Heart left ventricle (tissue), 16 donors: ENCODE measurements around the gene DGCR6L. TPM values are rescaled to one million over a fixed set of nuclear protein-coding genes. Genes with fewer than 3 reads are reported as not detected.
"Not testable (repeated sequence)": the region's sequence is repeated elsewhere in the genome, so short reads cannot be mapped to it uniquely, and the experiment has no call there.

Experiments used
- ATAC-seq, 4 donors: fragments of 200-7000 bp; cut with Tn5 transposase; one replicate each; pipeline ENCODE4 v1.9.1; 2020 to 2022; ENCODE audit warnings: moderate library complexity in 4 of 4, mild to moderate bottlenecking in 3 of 4, moderate number of reproducible peaks in 1 of 4
- DNase-seq, 5 donors: peaks; one replicate each; pipeline ENCODE4 v3.0.0-alpha.2; 2020
- H3K27ac ChIP-seq, 12 donors: fragments of 200-600 bp; sonication (generic) in 4 of 12; one replicate each; pipeline versions ENCODE4 v1.5.0 to v1.8.0; 2016 to 2022; ENCODE audit warnings: mild to moderate bottlenecking in 2 of 12
- H3K27me3 ChIP-seq, 9 donors: fragments of 200-600 bp; sonication (generic) in 2 of 9; one replicate each; pipeline versions ENCODE4 v1.5.1 to v1.8.0; 2016 to 2022; ENCODE audit warnings: mild to moderate bottlenecking in 3 of 9
- H3K36me3 ChIP-seq, 9 donors: fragments of 200-600 bp; sonication (generic) in 2 of 9; one replicate each; pipeline versions ENCODE4 v1.5.0 to v1.8.0; 2018 to 2022; ENCODE audit warnings: mild to moderate bottlenecking in 2 of 9
- H3K4me1 ChIP-seq, 12 donors: fragments of 200-600 bp; sonication (generic) in 4 of 12; one replicate each; pipeline versions ENCODE4 v1.5.0 to v1.8.0; 2016 to 2022; ENCODE audit warnings: mild to moderate bottlenecking in 3 of 12
- H3K4me3 ChIP-seq, 12 donors: fragments of 200-600 bp; sonication (generic) in 4 of 12; one replicate each; pipeline versions ENCODE4 v1.5.0 to v1.8.0; 2017 to 2022; ENCODE audit warnings: mild to moderate bottlenecking in 9 of 12, moderate library complexity in 4 of 12
- H3K9me3 ChIP-seq, 12 donors: fragments of 200-600 bp; sonication (generic) in 4 of 12; one replicate each; pipeline versions ENCODE4 v1.5.0 to v1.8.0; 2016 to 2022; ENCODE audit warnings: mild to moderate bottlenecking in 1 of 12
- POLR2A ChIP-seq, 2 donors: fragments of 450-650 bp; IDR thresholded peaks; one replicate each; pipeline ENCODE4 v1.6.1; 2017; ENCODE audit warnings: antibody characterized with exemption in 2 of 2, mild to moderate bottlenecking in 2 of 2, moderate library complexity in 2 of 2
- WGBS, 4 donors: extraction: QIAGEN DNeasy Blood & Tissue Kit in 2 of 4; methylation state at CpG; one replicate each; pipeline versions ENCODE4 v1.1.5 to v1.1.7; 2013 to 2018; 5-methylcytosine and 5-hydroxymethylcytosine counted together
- intact Hi-C, 10 donors: fragments of 100-400 bp; cut with DNase I; formaldehyde crosslinking; loops; one replicate each; pipeline versions ENCODE4 v1.11.1 to v1.14.2; 2022
- polyA plus RNA-seq, 2 donors: library from polyadenylated mRNA; stranded (reverse); fragments of 200-250 nt; gene quantifications; one replicate each; pipeline ENCODE4 v1.2.3, GENCODE V29; 2013
- total RNA-seq, 9 donors: library from RNA; depleted of rRNA in 2 of 9; stranded (reverse); fragments of >200 nt in 2 of 9; fragmentation: NEBNext Ultra II Directional in 3 of 9; extraction: Animal tissue kit (Norgen Biotek cat#: 25700) in 3 of 9; gene quantifications; one replicate each; pipeline versions ENCODE4 v1.1.0 to v1.2.4, GENCODE V29; 2016 to 2023
- TF ChIP-seq, protein P1 (sequence below), 12 donors: fragments of 200-600 bp; sonication (generic) in 4 of 12; IDR thresholded peaks; one replicate each; pipeline versions ENCODE4 v1.5.0 to v1.8.0; 2018 to 2022; ENCODE audit warnings: antibody characterized with exemption in 12 of 12, mild to moderate bottlenecking in 5 of 12
- donor health status: ischemic (EF 13 %, LVEDD 7.1; RV severe dilation, severe dysfunction).
- donor health status: healthy with polysubstance abuse.
- donor health status: DM: no; HTN: yes; CAD: no.
- donor health status: DM: no; HTN: no; CAD: no.
- donor health status: ischemic (EF 25% LVEDD 6.9; RV normal size, moderate dysfunction).
- donor health status: ischemic (EF 25% LVEDD 5.7; RV mildly dilated, moderate dysfunction).
- donor health status: healthy.
- donor health status: DM: yes; HTN: yes; CAD: no.
- donor health status: ischemic (EF 35%, LVEDD 5.7; RV mildly dilated, moderate dysfunction).
- donor health status: nonischemic (EF 11% LVEDD 7.7; RV severe dilation, severe dysfunction).
- donor health status: DM: yes; HTN: yes; CAD: no.
- donor health status: PGD.
- donor health status: ischemic (EF 29% LVEDD 5.4; RV normal size, mild dysfunction).
- donor health status: nonischemic (EF 23%, LVEDD 6.1; RV moderate dilation, normal function).

Gene DGCR6L
- total and polyA plus RNA-seq, 11 donors = 31.8 to 101 (median 46.1) TPM

DNA sequence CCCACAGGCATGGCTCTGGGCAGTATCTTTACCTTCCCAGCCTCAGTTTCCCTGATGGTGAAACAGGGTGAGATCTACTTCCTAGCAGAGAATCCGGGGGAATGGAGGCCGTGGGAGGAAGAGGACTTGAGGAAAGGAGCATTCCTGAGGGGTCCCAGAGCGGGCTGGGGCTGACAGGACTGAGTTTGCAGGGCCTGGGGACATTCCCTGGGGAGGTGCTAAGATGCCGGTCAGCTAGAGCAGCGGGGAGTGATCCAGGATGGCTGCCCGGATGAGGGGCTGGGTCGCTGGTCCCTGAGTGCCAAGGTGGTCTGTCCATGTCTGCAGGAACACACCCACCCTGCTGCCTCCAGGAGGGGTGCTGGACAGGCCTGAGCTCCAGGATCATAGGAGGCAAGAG is 43.4 kb downstream of the DGCR6L start:
- Histone ChIP-seq H3K27ac (no peak overlapping the region), H3K36me3 (no peaks in the 10 kb centered on the region), H3K9me3 (no peaks in the 10 kb centered on the region), H3K27me3 (no peaks in the 10 kb centered on the region), H3K4me1 (peaks cover 0 to 4% (median 0%) of the 10 kb centered on the region in 12 donors), H3K4me3 (no peak overlapping the region)
- 73 to 85% (median 76%) methylated on average over 6 to 7 of the region's 7 CpGs for WGBS, 4 donors
- TF ChIP-seq, protein P1, sequence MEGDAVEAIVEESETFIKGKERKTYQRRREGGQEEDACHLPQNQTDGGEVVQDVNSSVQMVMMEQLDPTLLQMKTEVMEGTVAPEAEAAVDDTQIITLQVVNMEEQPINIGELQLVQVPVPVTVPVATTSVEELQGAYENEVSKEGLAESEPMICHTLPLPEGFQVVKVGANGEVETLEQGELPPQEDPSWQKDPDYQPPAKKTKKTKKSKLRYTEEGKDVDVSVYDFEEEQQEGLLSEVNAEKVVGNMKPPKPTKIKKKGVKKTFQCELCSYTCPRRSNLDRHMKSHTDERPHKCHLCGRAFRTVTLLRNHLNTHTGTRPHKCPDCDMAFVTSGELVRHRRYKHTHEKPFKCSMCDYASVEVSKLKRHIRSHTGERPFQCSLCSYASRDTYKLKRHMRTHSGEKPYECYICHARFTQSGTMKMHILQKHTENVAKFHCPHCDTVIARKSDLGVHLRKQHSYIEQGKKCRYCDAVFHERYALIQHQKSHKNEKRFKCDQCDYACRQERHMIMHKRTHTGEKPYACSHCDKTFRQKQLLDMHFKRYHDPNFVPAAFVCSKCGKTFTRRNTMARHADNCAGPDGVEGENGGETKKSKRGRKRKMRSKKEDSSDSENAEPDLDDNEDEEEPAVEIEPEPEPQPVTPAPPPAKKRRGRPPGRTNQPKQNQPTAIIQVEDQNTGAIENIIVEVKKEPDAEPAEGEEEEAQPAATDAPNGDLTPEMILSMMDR (IDR thresholded peaks at IDR 0.05) = no peak
- no peak for TF ChIP-seq POLR2A (IDR thresholded peaks at IDR 0.05)
- DNase-seq (no peak), ATAC-seq (no peak)
- intact Hi-C loops = no loop called here

DNA sequence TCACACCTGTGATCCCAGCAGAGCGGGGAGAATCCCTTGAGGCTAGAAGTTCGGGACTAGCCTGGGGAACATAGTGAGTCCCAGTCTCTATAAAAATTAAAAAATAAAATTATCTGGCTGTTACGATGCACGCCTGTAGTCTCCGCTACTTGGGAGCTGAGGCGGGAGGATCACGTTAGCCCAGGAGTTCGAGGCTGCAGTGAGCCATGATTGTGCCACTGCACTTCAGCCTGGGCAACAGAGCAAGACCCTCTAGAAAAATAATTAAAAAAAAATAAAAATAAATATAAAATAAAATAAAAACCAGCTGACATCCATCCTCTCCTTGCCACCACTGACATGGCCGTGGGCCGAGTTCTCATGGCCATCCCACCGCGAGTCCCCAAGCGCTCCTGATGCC is 44.0 kb downstream of the DGCR6L start:
- H3K9me3 ChIP-seq = no peaks in the 10 kb centered on the region
- H3K36me3 ChIP-seq = no peaks in the 10 kb centered on the region
- H3K4me1 ChIP-seq = peaks cover 0 to 4% (median 0%) of the 10 kb centered on the region in 12 donors
- intact Hi-C loops = no loop called here
- ATAC-seq (no peak), DNase-seq (no peak)
- H3K27me3 ChIP-seq = no peaks in the 10 kb centered on the region
- H3K4me3 ChIP-seq = no peak overlapping the region
- no peak overlapping the region for H3K27ac ChIP-seq
- WGBS, 4 donors = 96 to 97% (median 97%) methylated on average over 13 of the region's 13 CpGs
- TF ChIP-seq POLR2A (IDR thresholded peaks at IDR 0.05) = no peak
- TF ChIP-seq, protein P1 (IDR thresholded peaks at IDR 0.05) = no peak

- ATAC-seq, H3K9me3 ChIP-seq, H3K27ac ChIP-seq, H3K4me1 ChIP-seq, H3K36me3 ChIP-seq, H3K4me3 ChIP-seq, intact Hi-C loops, H3K27me3 ChIP-seq, DNase-seq: not testable (repeated sequence)
- 65 to 86% (median 80%) methylated on average over 5 to 7 of the region's 7 CpGs for WGBS, 4 donors
These were observed 44.5 kb downstream of the DGCR6L start for GRCh38 chr22:20275325-20275724.

GRCh38 chr22:20274374-20274773 is 45.5 kb downstream of the DGCR6L start:
- not testable (repeated sequence) for H3K27ac ChIP-seq, H3K36me3 ChIP-seq, H3K27me3 ChIP-seq, H3K9me3 ChIP-seq, H3K4me3 ChIP-seq, ATAC-seq, DNase-seq, H3K4me1 ChIP-seq
- intact Hi-C loops = loop anchor here in 1 of 10 donors (5.0 kb wide), 1 partner anchor 1307 kb away; no protein-coding TSS in a partner anchor
- 81 to 94% (median 90%) methylated on average over 5 to 9 of the region's 10 CpGs for WGBS, 4 donors

GRCh38 chr22:20273758-20274181 is 46.1 kb downstream of the DGCR6L start:
- Histone ChIP-seq H3K36me3 (no peaks in the 10 kb centered on the region), H3K9me3 (no peaks in the 10 kb centered on the region), H3K27me3 (no peaks in the 10 kb centered on the region), H3K27ac (no peak overlapping the region), H3K4me3 (no peak overlapping the region), H3K4me1 (peaks cover 0 to 4% (median 0%) of the 10 kb centered on the region in 12 donors)
- DNase-seq (peak in 1 of 5 donors; percentile 25), ATAC-seq (peak in 1 of 4 donors; percentile 18)
- WGBS, 4 donors = 42 to 92% (median 46%) methylated on average over 2 to 12 of the region's 12 CpGs
- no peak for TF ChIP-seq POLR2A (IDR thresholded peaks at IDR 0.05)
- TF ChIP-seq, protein P1 (IDR thresholded peaks at IDR 0.05) = no peak
- intact Hi-C loops = loop anchor here in 1 of 10 donors (5.0 kb wide), 1 partner anchor 1306 kb away; no protein-coding TSS in a partner anchor
